Measurements from ENCODE around the gene COLEC12.

The COLEC12 gene

GRCh38 chr18:371609-371982, 128.9 kb downstream of the COLEC12 start:
- H3K9me3 ChIP-seq (ENCODE audit: insufficient read depth, low read depth, low read length), result peaks cover 12% of the 10 kb centered on the region; the same call in 1 of the 2 replicates
- H4K20me1 ChIP-seq (ENCODE audit: insufficient read depth, low read length, poor library complexity, severe bottlenecking), result no peaks in the 10 kb centered on the region
- H3K4me1 ChIP-seq (ENCODE audit: insufficient read depth, low read length, poor library complexity, severe bottlenecking), result no peaks in the 10 kb centered on the region
- TF ChIP-seq, protein P1, sequence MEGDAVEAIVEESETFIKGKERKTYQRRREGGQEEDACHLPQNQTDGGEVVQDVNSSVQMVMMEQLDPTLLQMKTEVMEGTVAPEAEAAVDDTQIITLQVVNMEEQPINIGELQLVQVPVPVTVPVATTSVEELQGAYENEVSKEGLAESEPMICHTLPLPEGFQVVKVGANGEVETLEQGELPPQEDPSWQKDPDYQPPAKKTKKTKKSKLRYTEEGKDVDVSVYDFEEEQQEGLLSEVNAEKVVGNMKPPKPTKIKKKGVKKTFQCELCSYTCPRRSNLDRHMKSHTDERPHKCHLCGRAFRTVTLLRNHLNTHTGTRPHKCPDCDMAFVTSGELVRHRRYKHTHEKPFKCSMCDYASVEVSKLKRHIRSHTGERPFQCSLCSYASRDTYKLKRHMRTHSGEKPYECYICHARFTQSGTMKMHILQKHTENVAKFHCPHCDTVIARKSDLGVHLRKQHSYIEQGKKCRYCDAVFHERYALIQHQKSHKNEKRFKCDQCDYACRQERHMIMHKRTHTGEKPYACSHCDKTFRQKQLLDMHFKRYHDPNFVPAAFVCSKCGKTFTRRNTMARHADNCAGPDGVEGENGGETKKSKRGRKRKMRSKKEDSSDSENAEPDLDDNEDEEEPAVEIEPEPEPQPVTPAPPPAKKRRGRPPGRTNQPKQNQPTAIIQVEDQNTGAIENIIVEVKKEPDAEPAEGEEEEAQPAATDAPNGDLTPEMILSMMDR (conservative IDR thresholded peaks at IDR 0.05; ENCODE audit: low read length), result no peak
- no peak for TF ChIP-seq EZH2phosphoT487 (IDR thresholded peaks at IDR 0.05; ENCODE audit: borderline replicate concordance)
- no peak overlapping the region for H3K4me2 ChIP-seq (ENCODE audit: low read depth, low read length, poor library complexity, severe bottlenecking)
- no peaks in the 10 kb centered on the region for H3F3A ChIP-seq (ENCODE audit: low read depth)
- H2AFZ ChIP-seq (ENCODE audit: low read length), result no peak overlapping the region
- no peaks in the 10 kb centered on the region for H3K79me2 ChIP-seq (ENCODE audit: insufficient read depth, low read length)
- no peaks in the 10 kb centered on the region for H3K9me2 ChIP-seq (replicated peaks; ENCODE audit: low read depth, low read length)
- H3K36me3 ChIP-seq (ENCODE audit: insufficient read depth, low read length), result no peaks in the 10 kb centered on the region
- no peaks in the 10 kb centered on the region for H3K27me3 ChIP-seq (ENCODE audit: insufficient read depth, low read length, poor library complexity, severe bottlenecking)
- no peak overlapping the region for H3K9ac ChIP-seq (ENCODE audit: low read depth, low read length, poor library complexity, severe bottlenecking)
- no peak overlapping the region for H3K4me3 ChIP-seq (ENCODE audit: low read length, poor library complexity, severe bottlenecking)

GRCh38 chr18:370751-371608, 129.5 kb downstream of the COLEC12 start:
- no peaks in the 10 kb centered on the region for H3K36me3 ChIP-seq (ENCODE audit: insufficient read depth, low read length)
- TF ChIP-seq, protein P1 (conservative IDR thresholded peaks at IDR 0.05; ENCODE audit: low read length), result no peak
- no peak for TF ChIP-seq EZH2phosphoT487 (IDR thresholded peaks at IDR 0.05; ENCODE audit: borderline replicate concordance)
- H3K9me3 ChIP-seq (ENCODE audit: insufficient read depth, low read depth, low read length), result peaks cover 12% of the 10 kb centered on the region; the same call in 1 of the 2 replicates
- H3F3A ChIP-seq (ENCODE audit: low read depth), result no peaks in the 10 kb centered on the region
- H3K79me2 ChIP-seq (ENCODE audit: insufficient read depth, low read length), result no peaks in the 10 kb centered on the region
- no peak overlapping the region for H3K4me2 ChIP-seq (ENCODE audit: low read depth, low read length, poor library complexity, severe bottlenecking)
- no peaks in the 10 kb centered on the region for H4K20me1 ChIP-seq (ENCODE audit: insufficient read depth, low read length, poor library complexity, severe bottlenecking)
- no peak overlapping the region for H2AFZ ChIP-seq (ENCODE audit: low read length)
- no peaks in the 10 kb centered on the region for H3K4me1 ChIP-seq (ENCODE audit: insufficient read depth, low read length, poor library complexity, severe bottlenecking)
- no peak overlapping the region for H3K9ac ChIP-seq (ENCODE audit: low read depth, low read length, poor library complexity, severe bottlenecking)
- no peaks in the 10 kb centered on the region for H3K9me2 ChIP-seq (replicated peaks; ENCODE audit: low read depth, low read length)
- no peaks in the 10 kb centered on the region for H3K27me3 ChIP-seq (ENCODE audit: insufficient read depth, low read length, poor library complexity, severe bottlenecking)
- no peak overlapping the region for H3K4me3 ChIP-seq (ENCODE audit: low read length, poor library complexity, severe bottlenecking)

DNA sequence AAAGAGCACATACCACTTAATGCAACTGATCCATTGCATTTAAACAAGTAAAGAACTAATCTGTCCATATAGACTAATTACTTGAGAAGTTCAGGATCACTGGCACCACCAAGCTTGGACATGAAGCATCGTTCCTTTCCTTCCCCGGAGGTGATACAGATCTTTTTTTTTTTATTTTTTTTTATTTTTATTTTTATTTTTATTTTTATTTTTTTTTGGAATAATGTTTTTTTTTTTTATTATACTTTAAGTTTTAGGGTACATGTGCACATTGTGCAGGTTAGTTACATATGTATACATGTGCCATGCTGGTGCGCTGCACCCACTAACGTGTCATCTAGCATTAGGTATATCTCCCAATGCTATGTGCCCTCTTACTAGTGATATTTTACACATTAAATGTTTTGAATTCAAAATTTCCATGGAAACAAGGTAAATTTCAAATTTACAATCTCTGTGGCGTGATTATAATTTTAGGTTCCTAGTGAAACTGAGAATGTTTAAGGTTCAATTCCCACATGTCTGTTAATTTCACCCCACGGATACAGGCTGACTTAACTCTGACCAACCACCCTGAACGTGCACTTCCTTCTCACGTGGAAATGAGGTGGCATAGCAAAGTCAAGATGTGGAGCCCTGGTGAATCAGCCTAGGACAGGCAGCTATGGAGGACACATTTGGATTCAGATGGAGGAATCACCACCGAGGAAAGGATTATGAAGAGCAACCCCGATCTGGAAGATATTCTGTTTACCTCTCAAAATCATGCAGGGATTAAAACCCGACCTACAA, 131.1 kb downstream of the COLEC12 start:
- TF ChIP-seq EZH2phosphoT487 (IDR thresholded peaks at IDR 0.05; ENCODE audit: borderline replicate concordance), result no peak
- TF ChIP-seq, protein P1 (conservative IDR thresholded peaks at IDR 0.05; ENCODE audit: low read length), result no peak
- Histone ChIP-seq H4K20me1 (ENCODE audit: insufficient read depth, low read length, poor library complexity, severe bottlenecking) (no peaks in the 10 kb centered on the region), H3F3A (ENCODE audit: low read depth) (no peaks in the 10 kb centered on the region), H3K9me2 (replicated peaks; ENCODE audit: low read depth, low read length) (no peaks in the 10 kb centered on the region), H2AFZ (ENCODE audit: low read length) (no peak overlapping the region), H3K4me3 (ENCODE audit: low read length, poor library complexity, severe bottlenecking) (no peak overlapping the region), H3K4me1 (ENCODE audit: insufficient read depth, low read length, poor library complexity, severe bottlenecking) (no peaks in the 10 kb centered on the region), H3K79me2 (ENCODE audit: insufficient read depth, low read length) (no peaks in the 10 kb centered on the region), H3K4me2 (ENCODE audit: low read depth, low read length, poor library complexity, severe bottlenecking) (no peak overlapping the region), H3K36me3 (ENCODE audit: insufficient read depth, low read length) (no peaks in the 10 kb centered on the region), H3K27me3 (ENCODE audit: insufficient read depth, low read length, poor library complexity, severe bottlenecking) (no peaks in the 10 kb centered on the region), H3K9ac (ENCODE audit: low read depth, low read length, poor library complexity, severe bottlenecking) (no peak overlapping the region), H3K9me3 (ENCODE audit: insufficient read depth, low read depth, low read length) (peaks cover 9% of the 10 kb centered on the region; the same call in 1 of the 2 replicates)
